GM21367 (cell line): ENCODE results near the gene CISH.
A peak's percentile ranks its signal among the peaks of the same experiment; 100 is the strongest.

ENCODE experiments used
- ATAC-seq: cut with Tn5 transposase; IDR thresholded peaks from one replicate; pipeline ENCODE4 v1.9.1; 2021; ENCODE audit not compliant: unreplicated experiment

CISH gene, protein sequence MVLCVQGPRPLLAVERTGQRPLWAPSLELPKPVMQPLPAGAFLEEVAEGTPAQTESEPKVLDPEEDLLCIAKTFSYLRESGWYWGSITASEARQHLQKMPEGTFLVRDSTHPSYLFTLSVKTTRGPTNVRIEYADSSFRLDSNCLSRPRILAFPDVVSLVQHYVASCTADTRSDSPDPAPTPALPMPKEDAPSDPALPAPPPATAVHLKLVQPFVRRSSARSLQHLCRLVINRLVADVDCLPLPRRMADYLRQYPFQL

DNA sequence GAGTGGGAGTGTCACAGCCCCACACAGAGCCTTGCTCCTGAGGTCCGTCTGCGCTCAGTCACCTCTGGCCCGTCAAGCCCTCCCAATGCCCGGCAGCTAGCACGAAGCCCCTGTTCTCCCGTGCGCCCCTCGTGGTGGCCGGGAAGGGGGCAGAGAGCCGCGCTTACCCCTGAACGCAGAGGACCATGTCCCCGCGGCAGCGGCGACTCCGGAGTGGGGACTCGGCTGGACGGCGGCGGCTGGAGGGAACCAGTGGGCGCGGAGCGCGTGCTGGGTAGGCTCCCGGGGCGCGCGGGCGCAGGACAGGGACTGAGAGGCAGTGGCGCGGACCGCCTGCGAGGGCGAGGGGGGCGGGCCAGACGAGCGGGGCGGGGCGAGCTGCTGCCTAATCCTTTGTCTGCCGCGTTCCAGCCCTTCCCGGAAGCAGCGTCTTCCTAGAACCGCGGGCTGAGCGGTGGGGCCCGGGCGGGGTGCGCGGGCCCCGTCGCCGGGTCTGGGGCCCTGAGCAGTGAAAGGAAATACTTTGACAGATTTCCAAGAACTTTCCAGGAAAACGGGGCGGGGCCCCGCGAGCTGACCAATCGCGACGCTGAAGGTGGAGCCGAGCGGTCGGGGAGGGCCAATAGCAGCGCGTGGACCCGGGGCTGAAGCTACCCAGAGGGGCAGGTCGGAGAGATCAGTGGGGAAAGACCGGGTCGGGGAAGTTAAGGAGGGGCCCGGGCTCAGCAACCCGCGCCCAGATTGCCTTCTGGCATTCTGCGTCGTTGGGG is at the start of gene CISH:
CISH (minus strand) TSS at position 311 of the 770 bp plus-strand sequence; CDS start at position 187, 124 bp downstream.
- ATAC-seq: peak; percentile 52

GRCh38 chr3:50660386-50660785 is 48.8 kb upstream of the CISH start:
- ATAC-seq: no peak

GRCh38 chr3:50658831-50659230 is 47.3 kb upstream of the CISH start:
- ATAC-seq: no peak

DNA sequence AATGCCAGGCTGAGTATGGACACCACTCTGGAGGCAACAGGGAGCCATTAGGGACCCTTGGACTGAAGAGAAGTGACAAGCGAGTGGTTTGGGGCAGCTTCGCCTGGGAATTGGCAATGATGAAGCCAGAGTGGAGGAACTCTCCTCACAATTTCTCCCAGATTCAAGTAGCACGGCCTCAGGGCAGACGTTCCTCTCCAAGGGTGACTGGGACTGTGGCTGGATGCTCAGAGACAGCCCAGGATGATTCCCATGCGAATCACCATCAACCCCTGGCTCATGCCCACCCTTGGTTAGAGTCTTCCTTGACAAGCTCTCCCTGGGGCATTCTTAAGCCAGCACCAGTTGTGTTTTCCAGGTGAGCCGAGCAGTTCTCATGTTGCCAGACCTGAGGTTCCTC is 46.8 kb upstream of the CISH start:
- ATAC-seq: no peak

DNA sequence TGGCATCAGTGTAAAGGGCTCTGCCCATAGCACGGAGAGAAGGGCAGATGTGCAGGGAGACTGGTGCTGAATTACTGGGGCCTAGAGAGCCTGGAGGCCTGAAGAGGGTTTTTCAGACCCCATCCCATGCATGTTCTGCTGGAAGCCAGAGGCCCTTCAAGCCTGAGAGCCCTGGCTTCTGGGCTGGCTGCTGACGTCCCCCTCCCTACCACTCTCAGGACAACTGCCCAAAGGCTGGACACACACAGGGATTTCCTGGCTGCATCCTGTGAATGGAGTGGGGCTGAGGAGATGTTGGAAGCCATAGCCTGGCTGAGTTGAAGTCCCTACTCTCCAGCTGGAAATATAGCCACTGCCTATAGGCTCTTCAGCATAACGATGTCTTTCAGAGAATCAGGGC is 46.2 kb upstream of the CISH start:
- ATAC-seq: no peak

- no peak for ATAC-seq
Observed at GRCh38 chr3:50657407-50657806, 45.8 kb upstream of the CISH start.

GRCh38 chr3:50656417-50657195 is 45.0 kb upstream of the CISH start:
- no peak for ATAC-seq

DNA sequence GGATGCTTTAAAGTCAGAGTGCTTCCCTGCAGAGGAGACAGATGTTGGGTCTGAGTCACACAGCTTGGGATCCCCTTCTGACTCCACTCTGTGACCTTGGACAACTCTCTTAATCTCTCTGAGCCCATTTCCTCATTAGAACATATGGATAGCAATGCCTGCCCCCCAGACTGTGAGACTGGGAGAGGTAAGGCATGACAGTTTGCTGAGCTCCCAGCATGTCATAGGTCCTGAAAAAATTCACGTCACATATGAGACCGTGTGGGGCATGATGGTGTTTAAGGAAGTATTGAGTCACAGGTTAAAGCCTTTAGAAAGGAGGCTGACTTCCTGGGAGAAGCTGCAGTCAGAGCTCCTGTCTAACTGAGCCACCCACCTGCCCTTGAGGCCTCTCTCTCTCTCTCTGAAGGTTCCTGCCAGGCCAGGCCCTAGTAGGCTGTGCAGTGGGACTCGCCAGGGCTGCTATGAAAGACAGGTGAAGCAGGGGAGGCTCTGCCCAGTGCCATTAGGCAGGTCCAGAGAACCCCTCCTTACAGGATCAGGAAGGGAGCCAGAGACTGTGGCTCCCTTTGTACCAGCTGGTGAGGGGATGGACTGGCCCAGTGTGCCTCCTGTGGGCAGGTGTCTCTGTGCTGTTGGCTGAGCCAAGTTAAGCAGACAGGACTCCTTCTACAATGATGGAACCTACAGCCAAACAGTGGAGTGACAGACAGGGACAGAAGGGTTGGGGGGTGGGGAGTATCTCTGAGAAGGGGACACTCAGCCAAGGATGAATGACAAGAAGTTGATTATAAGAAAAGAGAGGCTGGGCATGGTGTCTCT is 43.6 kb upstream of the CISH start:
- ATAC-seq: no peak

DNA sequence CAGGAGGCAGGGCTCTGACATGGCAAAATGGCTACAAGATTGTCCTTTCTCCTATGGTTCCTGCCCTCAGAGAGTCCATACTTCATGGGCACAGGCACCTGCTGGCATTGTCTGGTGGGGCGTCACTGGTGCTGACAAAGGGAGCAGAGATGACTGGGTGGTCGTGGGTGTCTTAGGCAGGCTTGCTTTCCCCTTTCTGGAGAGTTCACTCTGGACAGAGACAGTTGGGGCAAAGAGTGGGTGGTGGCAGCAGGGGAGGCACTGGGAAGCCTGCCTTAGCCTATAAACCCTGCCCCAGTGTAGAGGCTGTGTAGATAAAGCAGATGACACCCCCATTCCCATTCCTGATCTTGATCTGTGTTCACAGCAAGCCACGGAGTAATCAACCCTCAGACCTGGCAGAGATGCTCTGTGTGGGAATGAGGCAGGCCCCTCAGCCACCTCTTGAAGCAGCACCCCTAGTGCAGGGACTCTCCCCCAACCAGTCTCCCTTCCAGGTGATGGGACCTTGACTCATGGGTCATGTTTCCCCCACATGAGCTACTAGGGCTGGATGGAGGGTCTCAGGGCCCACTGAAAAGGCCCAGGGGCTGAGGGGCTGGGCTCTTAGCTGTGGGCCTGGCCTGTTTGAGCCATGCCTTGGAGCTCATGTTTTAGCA is 42.5 kb upstream of the CISH start:
- no peak for ATAC-seq

GRCh38 chr3:50652709-50653108 is 41.1 kb upstream of the CISH start:
- ATAC-seq: no peak

- no peak for ATAC-seq
Observed at GRCh38 chr3:50651920-50652529, 40.5 kb upstream of the CISH start.

GRCh38 chr3:50651445-50651844 is 39.9 kb upstream of the CISH start:
- no peak for ATAC-seq

GRCh38 chr3:50650018-50650417 is 38.4 kb upstream of the CISH start:
- no peak for ATAC-seq

DNA sequence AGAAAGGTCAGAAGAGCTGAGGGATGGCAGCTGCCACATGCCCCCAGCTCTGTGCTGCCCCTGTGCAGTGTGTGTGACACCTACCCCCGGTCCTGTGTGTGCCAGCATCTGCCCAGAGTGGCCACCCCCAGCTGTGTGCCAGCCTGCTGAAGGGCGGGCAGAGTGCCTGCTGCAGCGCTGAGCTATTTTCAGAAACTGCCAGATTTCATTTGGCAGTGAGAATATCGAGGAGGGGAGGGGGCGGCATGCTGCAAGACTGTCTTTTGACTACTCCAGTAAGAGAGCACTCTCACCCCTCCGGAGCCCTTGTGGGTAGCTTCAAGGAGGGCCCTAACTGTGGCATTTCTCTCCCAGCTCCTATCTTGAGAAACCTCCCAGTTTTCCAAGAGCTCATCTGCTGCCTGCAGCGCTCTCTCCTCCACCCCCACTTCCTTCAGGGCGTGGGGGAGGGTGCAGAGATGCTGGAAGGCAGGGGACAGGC is 37.9 kb upstream of the CISH start:
- no peak for ATAC-seq

DNA sequence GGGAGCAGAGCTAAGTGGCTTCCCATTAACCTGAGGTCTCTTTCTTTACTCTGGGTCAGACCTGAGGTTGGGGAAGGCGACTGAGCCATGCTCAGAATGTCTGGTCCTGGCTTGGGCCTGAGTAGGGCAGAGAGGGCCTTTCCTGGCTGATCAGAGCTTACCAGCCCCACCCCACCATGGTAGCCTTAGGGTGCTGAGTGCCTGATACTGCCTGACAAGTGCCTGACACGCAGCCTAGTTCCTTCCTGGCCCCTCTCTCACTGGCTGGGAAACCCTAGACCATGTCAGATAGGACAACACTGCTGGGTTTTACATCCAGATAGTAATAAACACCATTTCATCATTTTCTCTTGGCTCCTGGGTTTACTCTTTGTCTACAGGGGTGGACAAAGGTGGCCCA is 37.4 kb upstream of the CISH start:
- ATAC-seq: no peak

- ATAC-seq: no peak
Observed at GRCh38 chr3:50648313-50648712, 36.7 kb upstream of the CISH start.

GRCh38 chr3:50645378-50645777 is 33.8 kb upstream of the CISH start:
- no peak for ATAC-seq

DNA sequence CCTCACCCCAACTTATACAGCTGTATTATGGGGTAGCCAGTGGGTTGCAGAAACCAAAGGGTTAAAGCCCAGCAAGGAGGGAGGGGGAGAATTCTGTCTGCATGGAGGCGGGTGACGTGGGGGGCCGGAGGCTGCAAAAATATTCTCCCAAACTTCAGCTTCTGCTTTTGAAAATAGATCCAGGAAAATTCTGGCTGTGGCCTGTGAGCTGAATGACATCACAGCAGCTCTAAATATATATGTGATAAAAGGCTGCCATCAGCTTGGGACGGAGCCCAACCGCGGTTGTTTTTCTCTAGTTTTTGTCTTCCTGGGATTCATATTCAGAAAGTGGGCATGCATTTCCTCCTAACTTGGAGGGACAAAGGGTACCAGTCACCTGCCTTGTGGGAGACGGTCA is 33.0 kb upstream of the CISH start:
- ATAC-seq: no peak

- ATAC-seq: no peak
Observed at GRCh38 chr3:50642382-50642781, 30.8 kb upstream of the CISH start.

DNA sequence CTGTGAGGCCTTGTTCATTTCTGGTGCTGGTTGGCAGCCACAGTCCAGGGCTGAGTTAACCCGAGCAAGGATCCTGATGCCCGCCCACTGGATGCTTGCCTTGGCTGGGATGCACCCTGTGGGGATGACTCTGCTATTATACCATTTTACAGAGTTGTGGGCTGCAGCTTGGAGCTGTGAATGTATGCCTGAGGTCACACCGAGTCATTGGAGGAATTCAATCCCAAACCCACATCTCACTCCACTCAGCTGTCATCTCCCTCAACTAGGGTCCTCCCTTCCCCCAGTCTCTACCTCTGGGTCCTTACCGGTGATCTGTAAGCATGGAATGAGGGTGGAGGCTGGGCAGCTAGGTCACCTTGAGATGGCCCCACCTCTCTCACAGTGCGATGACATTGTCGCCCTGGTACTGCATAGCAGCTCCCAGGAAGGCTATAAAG is 27.5 kb upstream of the CISH start:
- ATAC-seq: no peak
